Keratinocyte (primary cell): ENCODE measurements around the gene MAGI1. TPM values are rescaled to one million over a fixed set of nuclear protein-coding genes. Genes with fewer than 3 reads are reported as not detected.

Experiments used
- DNase-seq: peaks from one replicate; pipeline ENCODE4 v3.0.0-alpha.2; 2011; ENCODE audit warnings: low read depth, missing footprints, low spot score
- FAIRE-seq: peaks from 2 replicates; lab custom pipeline; 2011; peaks lifted over from hg19 to GRCh38; lab: Jason Lieb, UNC
- H2AFZ ChIP-seq: 2 replicates; pipeline ENCODE4 v1.6.0; 2012; ENCODE audit warnings: low read length, control low read depth, inconsistent platforms; ENCODE audit not compliant: control insufficient read depth
- H3K27ac ChIP-seq: 2 replicates; pipeline ENCODE4 v1.5.1; 2011; ENCODE audit warnings: low read length; ENCODE audit not compliant: control insufficient read depth, insufficient read depth
- H3K27me3 ChIP-seq: 3 replicates; pipeline ENCODE4 v1.6.0; 2011; ENCODE audit warnings: low read length; ENCODE audit not compliant: control insufficient read depth, insufficient read depth; ENCODE audit errors: extremely low read depth
- H3K36me3 ChIP-seq, 2 experiments: 2 replicates in 1 of 2; 3 replicates in 1 of 2; pipeline ENCODE4 v1.5.1; 2011; ENCODE audit warnings: low read length in 2 of 2, mild to moderate bottlenecking in 1 of 2; ENCODE audit not compliant: control insufficient read depth in 2 of 2, insufficient read depth in 2 of 2; ENCODE audit errors: extremely low read depth in 1 of 2
- H3K4me1 ChIP-seq: 3 replicates; pipeline ENCODE4 v1.5.1; 2011; ENCODE audit warnings: low read length; ENCODE audit not compliant: control insufficient read depth, insufficient read depth; ENCODE audit errors: extremely low read depth
- H3K4me2 ChIP-seq: 3 replicates; pipeline ENCODE4 v1.6.0; 2011; ENCODE audit warnings: low read depth, low read length; ENCODE audit not compliant: control insufficient read depth, insufficient read depth; ENCODE audit errors: extremely low read depth
- H3K4me3 ChIP-seq, 3 experiments: fragments of 200-600 bp in 1 of 3; sonication (generic) in 1 of 3; 2 replicates in 2 of 3; 3 replicates in 1 of 3; pipeline ENCODE4 v1.5.1; 2011 to 2016; ENCODE audit warnings: low read length in 3 of 3, mild to moderate bottlenecking in 3 of 3, control low read depth in 2 of 3, inconsistent platforms in 1 of 3, low read depth in 1 of 3, mixed read lengths in 1 of 3, mixed run types in 1 of 3, moderate library complexity in 1 of 3; ENCODE audit not compliant: control insufficient read depth in 2 of 3, insufficient read depth in 2 of 3; ENCODE audit errors: extremely low read depth in 1 of 3
- H3K79me2 ChIP-seq: 2 replicates; pipeline ENCODE4 v1.6.0; 2012; ENCODE audit warnings: low read length; ENCODE audit not compliant: control insufficient read depth, insufficient read depth
- H3K9ac ChIP-seq: 3 replicates; pipeline ENCODE4 v1.6.0; 2011; ENCODE audit warnings: low read length; ENCODE audit not compliant: control insufficient read depth, insufficient read depth; ENCODE audit errors: extremely low read depth
- H3K9me1 ChIP-seq: 3 replicates; pipeline ENCODE4 v1.6.0; 2011; ENCODE audit warnings: low read length; ENCODE audit not compliant: control insufficient read depth, insufficient read depth; ENCODE audit errors: extremely low read depth
- H3K9me3 ChIP-seq: 2 replicates; pipeline ENCODE4 v1.5.1; 2012; ENCODE audit warnings: low read depth, low read length; ENCODE audit not compliant: control insufficient read depth
- H4K20me1 ChIP-seq: 3 replicates; pipeline ENCODE4 v1.6.0; 2011; ENCODE audit warnings: low read length; ENCODE audit not compliant: control insufficient read depth, insufficient read depth; ENCODE audit errors: extremely low read depth
- EZH2 ChIP-seq: IDR thresholded peaks from one replicate; pipeline ENCODE4 v1.6.1; 2012; ENCODE audit warnings: inconsistent platforms, mild to moderate bottlenecking, low read length, moderate library complexity
- dilution Hi-C: fragments of 300-500 bp; cut with MboI; formaldehyde crosslinking; loops from one replicate; pipeline ENCODE4 v1.7.0; 2020; ENCODE audit warnings: low sequenced_read_pairs; ENCODE audit not compliant: extremely low pct_ligation_motif_present
- polyA plus RNA-seq, 5 experiments: library from polyadenylated mRNA; depleted of rRNA in 3 of 5; stranded (reverse) in 3 of 5; stranded (forward) in 1 of 5; unstranded in 1 of 5; fragments of >200 nt; gene quantifications; 1 replicate in 1 of 5; 2 replicates in 3 of 5; 3 replicates in 1 of 5; pipeline versions ENCODE4 v1.2.1 to v1.2.3, GENCODE V29; 2011 to 2012; ENCODE audit warnings: missing spikeins in 2 of 5, low read depth in 1 of 5, low replicate concordance in 1 of 5
- TF ChIP-seq, protein P1 (sequence below), 3 experiments: IDR thresholded peaks in 1 of 3; conservative IDR thresholded peaks in 1 of 3; optimal IDR thresholded peaks in 1 of 3; 2 replicates in 2 of 3; 3 replicates in 1 of 3; pipeline versions ENCODE3 to v1.5.1; 2011; ENCODE audit warnings: low read length in 3 of 3, mild to moderate bottlenecking in 3 of 3, moderate library complexity in 2 of 3, control low read depth in 1 of 3, inconsistent platforms in 1 of 3; ENCODE audit not compliant: insufficient read depth in 2 of 3; ENCODE audit errors: extremely low read depth in 1 of 3

Gene MAGI1
- polyA plus RNA-seq, 1 donor (not counting 4 experiments of a cell fraction or from before 2014, with no cell fraction given), result 10.9 TPM

GRCh38 chr3:65419233-65419632, 619.5 kb downstream of the MAGI1 start:
- H3K4me2 ChIP-seq, result no peak overlapping the region
- no peak overlapping the region for H2AFZ ChIP-seq
- H3K79me2 ChIP-seq, result no peaks in the 10 kb centered on the region
- TF ChIP-seq, protein P1, sequence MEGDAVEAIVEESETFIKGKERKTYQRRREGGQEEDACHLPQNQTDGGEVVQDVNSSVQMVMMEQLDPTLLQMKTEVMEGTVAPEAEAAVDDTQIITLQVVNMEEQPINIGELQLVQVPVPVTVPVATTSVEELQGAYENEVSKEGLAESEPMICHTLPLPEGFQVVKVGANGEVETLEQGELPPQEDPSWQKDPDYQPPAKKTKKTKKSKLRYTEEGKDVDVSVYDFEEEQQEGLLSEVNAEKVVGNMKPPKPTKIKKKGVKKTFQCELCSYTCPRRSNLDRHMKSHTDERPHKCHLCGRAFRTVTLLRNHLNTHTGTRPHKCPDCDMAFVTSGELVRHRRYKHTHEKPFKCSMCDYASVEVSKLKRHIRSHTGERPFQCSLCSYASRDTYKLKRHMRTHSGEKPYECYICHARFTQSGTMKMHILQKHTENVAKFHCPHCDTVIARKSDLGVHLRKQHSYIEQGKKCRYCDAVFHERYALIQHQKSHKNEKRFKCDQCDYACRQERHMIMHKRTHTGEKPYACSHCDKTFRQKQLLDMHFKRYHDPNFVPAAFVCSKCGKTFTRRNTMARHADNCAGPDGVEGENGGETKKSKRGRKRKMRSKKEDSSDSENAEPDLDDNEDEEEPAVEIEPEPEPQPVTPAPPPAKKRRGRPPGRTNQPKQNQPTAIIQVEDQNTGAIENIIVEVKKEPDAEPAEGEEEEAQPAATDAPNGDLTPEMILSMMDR (optimal IDR thresholded peaks at IDR 0.05 in 1 of 3, IDR thresholded peaks at IDR 0.05 in 1 of 3, conservative IDR thresholded peaks at IDR 0.05 in 1 of 3; ENCODE audit: extremely low read depth in 1 of 3, insufficient read depth in 2 of 3, low read length in 3 of 3), result no peak
- TF ChIP-seq EZH2, result no peak
- H3K4me3 ChIP-seq, result no peak overlapping the region
- no peaks in the 10 kb centered on the region for H3K27me3 ChIP-seq
- DNase-seq (no peak), FAIRE-seq (no peak)
- H3K27ac ChIP-seq, result no peak overlapping the region
- H3K9me3 ChIP-seq, result no peaks in the 10 kb centered on the region
- H3K36me3 ChIP-seq, result no peaks in the 10 kb centered on the region
- H3K9ac ChIP-seq, result no peak overlapping the region
- H3K9me1 ChIP-seq, result no peaks in the 10 kb centered on the region
- dilution Hi-C loops, result no loop called here
- H4K20me1 ChIP-seq, result no peaks in the 10 kb centered on the region
- H3K4me1 ChIP-seq, result no peaks in the 10 kb centered on the region

GRCh38 chr3:65413891-65414290, 624.8 kb downstream of the MAGI1 start:
- dilution Hi-C loops, result no loop called here
- Histone ChIP-seq H3K4me1 (no peaks in the 10 kb centered on the region), H3K9me1 (no peaks in the 10 kb centered on the region), H4K20me1 (no peaks in the 10 kb centered on the region), H3K4me2 (no peak overlapping the region), H3K9me3 (no peaks in the 10 kb centered on the region), H2AFZ (no peak overlapping the region), H3K4me3 (no peak overlapping the region), H3K36me3 (no peaks in the 10 kb centered on the region), H3K27me3 (no peaks in the 10 kb centered on the region), H3K9ac (no peak overlapping the region), H3K27ac (no peak overlapping the region), H3K79me2 (no peaks in the 10 kb centered on the region)
- no peak for TF ChIP-seq EZH2
- TF ChIP-seq, protein P1 (optimal IDR thresholded peaks at IDR 0.05 in 1 of 3, IDR thresholded peaks at IDR 0.05 in 1 of 3, conservative IDR thresholded peaks at IDR 0.05 in 1 of 3; ENCODE audit: extremely low read depth in 1 of 3, insufficient read depth in 2 of 3, low read length in 3 of 3), result no peak
- no peak for DNase-seq
- FAIRE-seq, result no peak
